ENCODE data around the gene MBTD1. TPM values are rescaled to one million over a fixed set of nuclear protein-coding genes. Genes with fewer than 3 reads are reported as not detected.

Gene MBTD1
- polyA plus RNA-seq, 2 of the 4 experiments (the other 2 are of a cell fraction): 8.1 to 13.4 TPM

DNA sequence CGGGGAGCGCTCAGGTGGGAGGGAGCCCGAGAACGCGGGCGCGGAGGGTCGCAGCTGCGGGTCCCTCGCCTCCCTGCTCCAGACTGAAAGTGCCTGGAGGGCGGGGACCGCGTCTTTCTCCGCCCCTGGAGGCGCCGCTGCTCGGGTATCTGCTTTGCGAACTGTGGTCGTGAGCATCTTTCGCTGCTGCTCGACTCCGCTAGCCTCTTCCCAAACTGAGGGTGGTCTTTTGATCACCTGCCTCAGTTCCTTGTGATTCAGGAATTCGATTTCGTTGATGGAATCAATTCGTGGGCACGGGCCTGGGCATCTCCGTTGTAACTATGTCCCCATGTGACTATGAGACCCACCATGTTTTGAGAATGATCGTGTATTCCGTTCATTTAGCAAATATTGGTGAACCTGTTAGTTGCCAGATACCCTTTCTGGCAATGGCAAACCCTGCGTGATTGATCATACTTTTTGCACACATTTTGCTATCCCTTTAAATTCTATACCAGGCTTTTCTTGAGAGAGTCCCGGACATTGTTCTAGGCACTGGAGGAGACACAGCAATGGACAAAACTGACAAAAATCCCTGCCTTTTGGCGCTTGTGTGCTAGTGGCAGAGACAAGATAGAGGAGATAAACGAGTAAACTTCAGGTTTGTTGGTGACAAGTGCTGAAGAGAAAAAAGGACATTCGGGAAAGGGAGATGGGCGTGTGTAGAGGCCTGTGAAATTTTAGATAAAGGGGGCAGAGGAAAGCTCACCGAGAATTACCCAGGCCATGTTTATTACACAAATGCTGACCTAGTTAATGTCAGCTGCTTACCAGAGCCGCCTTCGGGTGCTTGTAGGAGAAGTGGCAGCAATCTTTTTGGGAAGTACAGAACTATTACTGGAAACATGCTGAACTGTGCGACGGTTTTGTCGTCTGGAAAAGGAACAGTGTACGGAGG lies 1.4 kb upstream of the MBTD1 start:
- peaks cover 52% of the 10 kb centered on the region for H3K4me1 ChIP-seq
- CTCF ChIA-PET: interaction anchor here (0.6 to 1.4 kb wide), 3 partner anchors 9 to 21 kb away, joined by 3 read pairs; no protein-coding TSS in a partner anchor
- H3K9me3 ChIP-seq: no peaks in the 10 kb centered on the region
- peak in 1 of 2 experiments; percentile 8; a peak in 1 of 6 replicates for ATAC-seq
- 19% methylated on average over 39 of the region's 42 CpGs for WGBS (ENCODE audit: missing lambda C conversion rate)
- FAIRE-seq: no peak
- peak overlapping the region; percentile 97 for H3K4me2 ChIP-seq
- peak in 1 of 2 experiments; percentile 58 for DNase-seq (ENCODE audit: low read depth in 1 of 2, low spot score in 1 of 2)
- peak overlapping the region; percentile 90 for H3K4me3 ChIP-seq
- peak overlapping the region; percentile 97 to 98 for H3K27ac ChIP-seq
- POLR2A ChIA-PET: interaction anchor here (0.6 to 1.6 kb wide), 8 partner anchors 8 to 140 kb away, joined by 3 to 8 read pairs (median 4); partner anchors contain the start of genes NME2 and SPAG9
- TF ChIP-seq, protein P1, sequence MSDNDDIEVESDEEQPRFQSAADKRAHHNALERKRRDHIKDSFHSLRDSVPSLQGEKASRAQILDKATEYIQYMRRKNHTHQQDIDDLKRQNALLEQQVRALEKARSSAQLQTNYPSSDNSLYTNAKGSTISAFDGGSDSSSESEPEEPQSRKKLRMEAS (IDR thresholded peaks at IDR 0.05): no peak
- TF ChIP-seq FOSB (CRISPR knock-in tag; IDR thresholded peaks at IDR 0.05): no peak
- TF ChIP-seq EHMT2 (IDR thresholded peaks at IDR 0.05; ENCODE audit: low read depth): no peak
- TF ChIP-seq HOXB13 (CRISPR knock-in tag; IDR thresholded peaks at IDR 0.05; ENCODE audit: low read depth): no peak
- no peak for TF ChIP-seq GATA3 (IDR thresholded peaks at IDR 0.05; ENCODE audit: borderline replicate concordance)
- TF ChIP-seq EHF (CRISPR knock-in tag; IDR thresholded peaks at IDR 0.05): no peak
- TF ChIP-seq, protein P2, sequence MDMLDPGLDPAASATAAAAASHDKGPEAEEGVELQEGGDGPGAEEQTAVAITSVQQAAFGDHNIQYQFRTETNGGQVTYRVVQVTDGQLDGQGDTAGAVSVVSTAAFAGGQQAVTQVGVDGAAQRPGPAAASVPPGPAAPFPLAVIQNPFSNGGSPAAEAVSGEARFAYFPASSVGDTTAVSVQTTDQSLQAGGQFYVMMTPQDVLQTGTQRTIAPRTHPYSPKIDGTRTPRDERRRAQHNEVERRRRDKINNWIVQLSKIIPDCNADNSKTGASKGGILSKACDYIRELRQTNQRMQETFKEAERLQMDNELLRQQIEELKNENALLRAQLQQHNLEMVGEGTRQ (IDR thresholded peaks at IDR 0.05): no peak; the same call in 1 of the 2 replicates
- no peak for TF ChIP-seq RAD21 (conservative IDR thresholded peaks at IDR 0.05 in 1 of 2, IDR thresholded peaks at IDR 0.05 in 1 of 2)
- no peak for TF ChIP-seq MAZ (IDR thresholded peaks at IDR 0.05; ENCODE audit: borderline replicate concordance, low read depth, low read length)
- TF ChIP-seq, protein P3, sequence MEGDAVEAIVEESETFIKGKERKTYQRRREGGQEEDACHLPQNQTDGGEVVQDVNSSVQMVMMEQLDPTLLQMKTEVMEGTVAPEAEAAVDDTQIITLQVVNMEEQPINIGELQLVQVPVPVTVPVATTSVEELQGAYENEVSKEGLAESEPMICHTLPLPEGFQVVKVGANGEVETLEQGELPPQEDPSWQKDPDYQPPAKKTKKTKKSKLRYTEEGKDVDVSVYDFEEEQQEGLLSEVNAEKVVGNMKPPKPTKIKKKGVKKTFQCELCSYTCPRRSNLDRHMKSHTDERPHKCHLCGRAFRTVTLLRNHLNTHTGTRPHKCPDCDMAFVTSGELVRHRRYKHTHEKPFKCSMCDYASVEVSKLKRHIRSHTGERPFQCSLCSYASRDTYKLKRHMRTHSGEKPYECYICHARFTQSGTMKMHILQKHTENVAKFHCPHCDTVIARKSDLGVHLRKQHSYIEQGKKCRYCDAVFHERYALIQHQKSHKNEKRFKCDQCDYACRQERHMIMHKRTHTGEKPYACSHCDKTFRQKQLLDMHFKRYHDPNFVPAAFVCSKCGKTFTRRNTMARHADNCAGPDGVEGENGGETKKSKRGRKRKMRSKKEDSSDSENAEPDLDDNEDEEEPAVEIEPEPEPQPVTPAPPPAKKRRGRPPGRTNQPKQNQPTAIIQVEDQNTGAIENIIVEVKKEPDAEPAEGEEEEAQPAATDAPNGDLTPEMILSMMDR (IDR thresholded peaks at IDR 0.05): no peak
- no peak for TF ChIP-seq TFCP2L1 (CRISPR knock-in tag; IDR thresholded peaks at IDR 0.05)
- no peak for TF ChIP-seq ELK1 (IDR thresholded peaks at IDR 0.05; ENCODE audit: low read depth, low read length)
- no peak for TF ChIP-seq ZC3H11A (IDR thresholded peaks at IDR 0.05)
- TF ChIP-seq PHF8 (IDR thresholded peaks at IDR 0.05; ENCODE audit: borderline replicate concordance, low read depth): no peak
- TF ChIP-seq JUNB (IDR thresholded peaks at IDR 0.05): no peak
- TF ChIP-seq ZFP36 (IDR thresholded peaks at IDR 0.05; ENCODE audit: borderline replicate concordance, partially characterized antibody): no peak
- no peak for TF ChIP-seq NFE2L2 (conservative IDR thresholded peaks at IDR 0.05; ENCODE audit: low read length)

- H3K4me1 ChIP-seq: peaks cover 60% of the 10 kb centered on the region
- H3K4me3 ChIP-seq: peak within 1 kb of the TSS; percentile 90
- DNase-seq (ENCODE audit: low read depth in 1 of 2, low spot score in 1 of 2) (peak; percentile 92 to 99), FAIRE-seq (no peak), ATAC-seq (peak; percentile 74 to 90)
- POLR2A ChIA-PET: interaction anchor here (0.6 to 1.6 kb wide), 8 partner anchors 9 to 139 kb away, joined by 3 to 8 read pairs (median 4); partner anchors contain the start of genes NME2 and SPAG9
- peak within 1 kb of the TSS; percentile 97 for H3K4me2 ChIP-seq
- no peaks in the 10 kb centered on the region for H3K9me3 ChIP-seq
- H3K27ac ChIP-seq: peak within 1 kb of the TSS; percentile 97 to 98
- WGBS (ENCODE audit: missing lambda C conversion rate): 3% methylated on average over 62 of the region's 93 CpGs
- CTCF ChIA-PET: interaction anchor here (1.4 kb wide), 1 partner anchor 10 kb away, joined by 3 read pairs; no protein-coding TSS in a partner anchor
- TF ChIP-seq FOSL2 (IDR thresholded peaks at IDR 0.05) (no peak), FOSL2 (CRISPR knock-in tag; IDR thresholded peaks at IDR 0.05) (no peak; the same call in 1 of the 2 replicates), TFCP2L1 (CRISPR knock-in tag; IDR thresholded peaks at IDR 0.05) (peak; percentile 43; the same call in 1 of the 2 replicates), EP300 (IDR thresholded peaks at IDR 0.05) (no peak; a peak in 1 of 5 replicates), ZNF302 (CRISPR knock-in tag; IDR thresholded peaks at IDR 0.05) (no peak), KDM1A (IDR thresholded peaks at IDR 0.05; ENCODE audit: low read depth) (no peak), GATA3 (IDR thresholded peaks at IDR 0.05; ENCODE audit: borderline replicate concordance) (peak; percentile 82; the same call in 1 of the 2 replicates), MAZ (IDR thresholded peaks at IDR 0.05; ENCODE audit: borderline replicate concordance, low read depth, low read length) (peak; percentile 89; the same call in 1 of the 2 replicates), RNF2 (IDR thresholded peaks at IDR 0.05; ENCODE audit: borderline replicate concordance, low read depth) (peak; percentile 53; the same call in 1 of the 2 replicates), MAFK (IDR thresholded peaks at IDR 0.05; ENCODE audit: partially characterized antibody) (no peak)
- TF ChIP-seq, protein P4, sequence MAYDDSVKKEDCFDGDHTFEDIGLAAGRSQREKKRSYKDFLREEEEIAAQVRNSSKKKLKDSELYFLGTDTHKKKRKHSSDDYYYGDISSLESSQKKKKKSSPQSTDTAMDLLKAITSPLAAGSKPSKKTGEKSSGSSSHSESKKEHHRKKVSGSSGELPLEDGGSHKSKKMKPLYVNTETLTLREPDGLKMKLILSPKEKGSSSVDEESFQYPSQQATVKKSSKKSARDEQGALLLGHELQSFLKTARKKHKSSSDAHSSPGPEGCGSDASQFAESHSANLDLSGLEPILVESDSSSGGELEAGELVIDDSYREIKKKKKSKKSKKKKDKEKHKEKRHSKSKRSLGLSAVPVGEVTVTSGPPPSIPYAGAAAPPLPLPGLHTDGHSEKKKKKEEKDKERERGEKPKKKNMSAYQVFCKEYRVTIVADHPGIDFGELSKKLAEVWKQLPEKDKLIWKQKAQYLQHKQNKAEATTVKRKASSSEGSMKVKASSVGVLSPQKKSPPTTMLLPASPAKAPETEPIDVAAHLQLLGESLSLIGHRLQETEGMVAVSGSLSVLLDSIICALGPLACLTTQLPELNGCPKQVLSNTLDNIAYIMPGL (CRISPR knock-in tag; IDR thresholded peaks at IDR 0.05; ENCODE audit: borderline replicate concordance): no peak; the same call in 1 of the 2 replicates
- TF ChIP-seq, protein P1 (IDR thresholded peaks at IDR 0.05): peak; percentile 94
These were observed 581 bp upstream of the MBTD1 start, which contains the start of gene UTP18 for GRCh38 chr17:51260237-51261023. UTP18 (plus strand) TSS chr17:51260546; CDS start chr17:51260585, 39 bp downstream.
